Endothelial cell of umbilical vein (primary cell): ENCODE data around the gene COMT.

Experiments
- CTCF ChIP-seq, 2 donors: IDR thresholded peaks; 1 replicate in 1 of 2; 2 replicates in 1 of 2; pipeline ENCODE4 v1.5.1; 2011; ENCODE audit warnings: low read length in 2 of 2, mild to moderate bottlenecking in 2 of 2, moderate library complexity in 2 of 2, control low read depth in 1 of 2, inconsistent platforms in 1 of 2, low read depth in 1 of 2; ENCODE audit not compliant: insufficient read depth in 1 of 2; ENCODE audit errors: extremely low read depth in 1 of 2
- MYC ChIP-seq: IDR thresholded peaks from one replicate; pipeline ENCODE4 v1.6.1; 2011; ENCODE audit warnings: mild to moderate bottlenecking, low read depth, low read length

- TF ChIP-seq CTCF (IDR thresholded peaks at IDR 0.05; ENCODE audit: extremely low read depth in 1 of 2, insufficient read depth in 1 of 2, low read depth in 1 of 2, low read length in 2 of 2) (no peak), MYC (no peak)
Observed at GRCh38 chr22:20011123-20011992, 69.8 kb downstream of the COMT start.
